Measurements from ENCODE around the gene TMEM233. TPM values are rescaled to one million over a fixed set of nuclear protein-coding genes. Genes with fewer than 3 reads are reported as not detected.

TMEM233 gene
- total RNA-seq, 1 donor from 2014 or later: not detected

GRCh38 chr12:119681111-119681510 is 87.5 kb downstream of the TMEM233 start:
- peak overlapping the region; percentile 96 for H3K27ac Mint-ChIP-seq
- ChIA-PET CTCF (interaction anchor here (1.1 to 2.4 kb wide), 3 partner anchors 13 to 22 kb away, joined by 3 to 19 read pairs (median 5); partner anchors contain the start of gene PRKAB1), POLR2A (interaction anchor here (1.8 to 3.3 kb wide), 2 partner anchors 11 to 14 kb away, joined by 5 to 43 read pairs; partner anchors contain the start of gene PRKAB1)
- DNase-seq (no peak), ATAC-seq (ENCODE audit: low read depth) (no peak)
- intact Hi-C loops (cut with micrococcal nuclease): loop anchor here (5.0 kb wide), 1 partner anchor 406 kb away; no protein-coding TSS in a partner anchor
- no peaks in the 10 kb centered on the region for H3K27me3 Mint-ChIP-seq
- H3K4me3 Mint-ChIP-seq: no peak overlapping the region
- H3K9me3 Mint-ChIP-seq: peaks cover 3% of the 10 kb centered on the region
- H3K4me1 Mint-ChIP-seq: peaks cover 38% of the 10 kb centered on the region
- peaks cover 55% of the 10 kb centered on the region for H3K36me3 Mint-ChIP-seq (ENCODE audit: low read depth)
- TF ChIP-seq CTCF (IDR thresholded peaks at IDR 0.05): no peak

- Mint-ChIP-seq H3K27me3 (no peaks in the 10 kb centered on the region), H3K9me3 (peaks cover 3% of the 10 kb centered on the region), H3K36me3 (ENCODE audit: low read depth) (peaks cover 46% of the 10 kb centered on the region), H3K4me3 (peak overlapping the region; percentile 78), H3K27ac (peak overlapping the region; percentile 96), H3K4me1 (peaks cover 41% of the 10 kb centered on the region)
- CTCF ChIA-PET: interaction anchor here (1.1 to 2.4 kb wide), 5 partner anchors 13 to 100 kb away, joined by 3 to 19 read pairs (median 4); partner anchors contain the start of gene PRKAB1
- DNase-seq (no peak), ATAC-seq (ENCODE audit: low read depth) (peak; percentile 71)
- intact Hi-C loops (cut with micrococcal nuclease): loop anchor here (1.0 to 5.0 kb wide), 2 partner anchors 15 to 405 kb away; no protein-coding TSS in a partner anchor
- POLR2A ChIA-PET: interaction anchor here (0.6 to 3.3 kb wide), 4 partner anchors 9 to 24 kb away, joined by 3 to 43 read pairs (median 4); partner anchors contain the start of gene PRKAB1
- TF ChIP-seq CTCF (IDR thresholded peaks at IDR 0.05): no peak
Observed at GRCh38 chr12:119681728-119682638, 88.4 kb downstream of the TMEM233 start.

- no peaks in the 10 kb centered on the region for H3K27me3 Mint-ChIP-seq
- H3K4me3 Mint-ChIP-seq: peak overlapping the region; percentile 64
- no peak for DNase-seq
- H3K9me3 Mint-ChIP-seq: peaks cover 3% of the 10 kb centered on the region
- peak; percentile 77 for ATAC-seq (ENCODE audit: low read depth)
- H3K36me3 Mint-ChIP-seq (ENCODE audit: low read depth): peaks cover 38% of the 10 kb centered on the region
- ChIA-PET CTCF (interaction anchor here (1.3 to 2.4 kb wide), 4 partner anchors 12 to 99 kb away, joined by 4 to 19 read pairs (median 4); partner anchors contain the start of gene PRKAB1), POLR2A (interaction anchor here (0.7 to 3.3 kb wide), 3 partner anchors 12 to 24 kb away, joined by 3 to 43 read pairs (median 5); partner anchors contain the start of gene PRKAB1)
- peak overlapping the region; percentile 96 for H3K27ac Mint-ChIP-seq
- peaks cover 47% of the 10 kb centered on the region for H3K4me1 Mint-ChIP-seq
- intact Hi-C loops (cut with micrococcal nuclease): loop anchor here (1.0 to 5.0 kb wide), 2 partner anchors 15 to 405 kb away; no protein-coding TSS in a partner anchor
- TF ChIP-seq CTCF (IDR thresholded peaks at IDR 0.05): no peak
Observed at GRCh38 chr12:119682639-119683252, 89.2 kb downstream of the TMEM233 start.

- intact Hi-C loops (cut with micrococcal nuclease): loop anchor here (5.0 kb wide), 1 partner anchor 404 kb away; no protein-coding TSS in a partner anchor
- ATAC-seq (ENCODE audit: low read depth): no peak
- POLR2A ChIA-PET: interaction anchor here (3.3 kb wide), 1 partner anchor 16 kb away, joined by 43 read pairs; the partner anchor contains the start of gene PRKAB1
- no peak overlapping the region for H3K4me3 Mint-ChIP-seq
- H3K27me3 Mint-ChIP-seq: no peaks in the 10 kb centered on the region
- peaks cover 32% of the 10 kb centered on the region for H3K36me3 Mint-ChIP-seq (ENCODE audit: low read depth)
- peak overlapping the region; percentile 96 for H3K27ac Mint-ChIP-seq
- peaks cover 48% of the 10 kb centered on the region for H3K4me1 Mint-ChIP-seq
- H3K9me3 Mint-ChIP-seq: peaks cover 3% of the 10 kb centered on the region
- DNase-seq: no peak
- no peak for TF ChIP-seq CTCF (IDR thresholded peaks at IDR 0.05)
- CTCF ChIA-PET: interaction anchor here (1.3 kb wide), 1 partner anchor 98 kb away, joined by 4 read pairs; no protein-coding TSS in a partner anchor
Observed at GRCh38 chr12:119683413-119683812, 89.8 kb downstream of the TMEM233 start.
